PC-9 (cell line): ENCODE measurements around the gene RHOD. TPM values are rescaled to one million over a fixed set of nuclear protein-coding genes. Genes with fewer than 3 reads are reported as not detected.

ENCODE experiments used
- BruUV-seq: library from RNA; stranded (reverse); fragments of 400-500 nt; replicated peaks from 2 replicates; lab custom pipeline; 2021; lab: Mats Ljungman, UMichigan
- CTCF ChIA-PET: fragments of 300-600 bp; sonication (Branson Sonifier 250); formaldehyde crosslinking; loops from one replicate; lab custom pipeline; 2022; ENCODE audit warnings: antibody characterized with exemption; lab: Charles Lee
- POLR2A ChIA-PET: fragments of 300-600 bp; sonication (Branson Sonifier 250); formaldehyde crosslinking; loops from one replicate; lab custom pipeline; 2022; ENCODE audit warnings: antibody characterized with exemption; ENCODE audit not compliant: unreplicated experiment; lab: Charles Lee
- DNase-seq, 2 experiments: peaks; one replicate each; pipeline versions ENCODE4 v3.0.0 to v3.0.0-alpha.2; 2015 to 2022; ENCODE audit warnings: mixed read lengths in 1 of 2
- H2AFZ ChIP-seq: fragments of 200-600 bp; sonication (generic); 2 replicates; pipeline ENCODE4 v1.8.1; 2017; ENCODE audit warnings: antibody characterized with exemption
- H3F3A ChIP-seq: fragments of 200-600 bp; sonication (generic); 2 replicates; pipeline ENCODE4 v1.8.1; 2017; ENCODE audit warnings: antibody characterized with exemption, mild to moderate bottlenecking, low read depth; ENCODE audit not compliant: insufficient read depth
- H3K27ac ChIP-seq: fragments of 200-600 bp; sonication (generic); 2 replicates; pipeline ENCODE4 v1.6.1; 2016; ENCODE audit warnings: mixed run types
- H3K27me3 ChIP-seq: fragments of 200-600 bp; sonication (generic); 2 replicates; pipeline ENCODE4 v1.6.1; 2016; ENCODE audit warnings: low read depth, mixed run types; ENCODE audit not compliant: insufficient read depth
- H3K36me3 ChIP-seq: fragments of 200-600 bp; sonication (generic); 2 replicates; pipeline ENCODE4 v1.6.1; 2016; ENCODE audit warnings: low read depth, mixed run types
- H3K4me1 ChIP-seq: fragments of 200-600 bp; sonication (generic); replicated peaks from 2 replicates; pipeline ENCODE4 v1.6.1; 2016; ENCODE audit warnings: mixed run types; ENCODE audit not compliant: insufficient read depth
- H3K4me2 ChIP-seq: fragments of 200-600 bp; sonication (generic); 2 replicates; pipeline ENCODE4 v1.6.1; 2017; ENCODE audit warnings: mixed run types
- H3K4me3 ChIP-seq: fragments of 200-600 bp; sonication (generic); 2 replicates; pipeline ENCODE4 v1.6.1; 2016; ENCODE audit warnings: mixed run types
- H3K79me2 ChIP-seq: fragments of 200-600 bp; sonication (generic); 2 replicates; pipeline ENCODE4 v1.6.1; 2017; ENCODE audit warnings: low read depth, mixed run types
- H3K9me2 ChIP-seq: fragments of 200-600 bp; sonication (generic); 2 replicates; pipeline ENCODE4 v1.8.1; 2017; ENCODE audit warnings: mild to moderate bottlenecking; ENCODE audit not compliant: insufficient read depth
- H3K9me3 ChIP-seq: fragments of 200-600 bp; sonication (generic); 2 replicates; pipeline ENCODE4 v1.8.1; 2016; ENCODE audit warnings: low read depth; ENCODE audit not compliant: insufficient read depth
- H4K20me1 ChIP-seq: fragments of 200-600 bp; sonication (generic); 2 replicates; pipeline ENCODE4 v1.8.1; 2017; ENCODE audit not compliant: insufficient read depth
- EZH2 ChIP-seq: fragments of 200-600 bp; sonication (generic); IDR thresholded peaks from 2 replicates; pipeline ENCODE4 v1.8.0; 2017; ENCODE audit warnings: antibody characterized with exemption, low read depth
- intact Hi-C: fragments of 100-400 bp; cut with micrococcal nuclease; formaldehyde crosslinking; loops from one replicate; pipeline ENCODE4 v1.10.0; 2022; ENCODE audit not compliant: unreplicated experiment
- total RNA-seq: library from RNA; stranded (reverse); gene quantifications from 2 replicates; pipeline ENCODE4 v1.2.3, GENCODE V29; 2021
- TF ChIP-seq, protein P1 (sequence below): fragments of 200-600 bp; sonication (generic); conservative IDR thresholded peaks from 2 replicates; pipeline ENCODE4 v1.6.1; 2017; ENCODE audit warnings: mixed run types, antibody characterized with exemption, mild to moderate bottlenecking, moderate library complexity

RHOD gene
- total RNA-seq, 1 experiment from 2014 or later: 127 TPM

DNA sequence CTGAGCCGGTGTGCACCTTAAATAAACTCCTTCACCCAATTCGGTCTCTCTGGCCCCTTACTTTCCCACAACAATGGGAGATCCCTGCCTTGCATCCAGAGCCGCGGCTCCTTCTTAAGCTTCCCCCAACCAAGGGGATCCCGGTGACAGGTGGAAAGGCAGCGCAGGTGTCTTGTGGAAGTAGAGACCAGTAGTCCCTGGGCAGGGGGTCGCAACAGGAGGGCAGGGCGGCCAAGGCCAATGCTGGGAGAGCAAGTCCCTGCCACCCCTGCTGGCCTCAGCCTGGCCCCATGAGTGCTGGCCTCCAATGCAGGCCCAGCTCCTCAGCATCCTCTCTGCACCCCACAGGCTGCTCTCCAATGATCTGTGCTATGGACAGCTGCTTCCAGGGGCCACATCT is 41.6 kb upstream of the RHOD start:
- Histone ChIP-seq H3K36me3 (no peaks in the 10 kb centered on the region), H3K4me1 (no peaks in the 10 kb centered on the region), H3K27ac (no peak overlapping the region), H3K27me3 (no peaks in the 10 kb centered on the region), H2AFZ (no peak overlapping the region), H3K4me3 (no peak overlapping the region), H3K9me2 (no peaks in the 10 kb centered on the region), H3K4me2 (no peak overlapping the region), H4K20me1 (no peaks in the 10 kb centered on the region), H3K9me3 (no peaks in the 10 kb centered on the region), H3F3A (no peaks in the 10 kb centered on the region), H3K79me2 (no peaks in the 10 kb centered on the region)
- TF ChIP-seq, protein P1, sequence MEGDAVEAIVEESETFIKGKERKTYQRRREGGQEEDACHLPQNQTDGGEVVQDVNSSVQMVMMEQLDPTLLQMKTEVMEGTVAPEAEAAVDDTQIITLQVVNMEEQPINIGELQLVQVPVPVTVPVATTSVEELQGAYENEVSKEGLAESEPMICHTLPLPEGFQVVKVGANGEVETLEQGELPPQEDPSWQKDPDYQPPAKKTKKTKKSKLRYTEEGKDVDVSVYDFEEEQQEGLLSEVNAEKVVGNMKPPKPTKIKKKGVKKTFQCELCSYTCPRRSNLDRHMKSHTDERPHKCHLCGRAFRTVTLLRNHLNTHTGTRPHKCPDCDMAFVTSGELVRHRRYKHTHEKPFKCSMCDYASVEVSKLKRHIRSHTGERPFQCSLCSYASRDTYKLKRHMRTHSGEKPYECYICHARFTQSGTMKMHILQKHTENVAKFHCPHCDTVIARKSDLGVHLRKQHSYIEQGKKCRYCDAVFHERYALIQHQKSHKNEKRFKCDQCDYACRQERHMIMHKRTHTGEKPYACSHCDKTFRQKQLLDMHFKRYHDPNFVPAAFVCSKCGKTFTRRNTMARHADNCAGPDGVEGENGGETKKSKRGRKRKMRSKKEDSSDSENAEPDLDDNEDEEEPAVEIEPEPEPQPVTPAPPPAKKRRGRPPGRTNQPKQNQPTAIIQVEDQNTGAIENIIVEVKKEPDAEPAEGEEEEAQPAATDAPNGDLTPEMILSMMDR: no peak
- no peak for TF ChIP-seq EZH2
- CTCF ChIA-PET: interaction anchor here (0.6 kb wide), 1 partner anchor 51 kb away, joined by 3 read pairs; no protein-coding TSS in a partner anchor
- DNase-seq: no peak
- POLR2A ChIA-PET: no interaction called here
- intact Hi-C loops: no loop called here
- BruUV-seq: no TSS peak

DNA sequence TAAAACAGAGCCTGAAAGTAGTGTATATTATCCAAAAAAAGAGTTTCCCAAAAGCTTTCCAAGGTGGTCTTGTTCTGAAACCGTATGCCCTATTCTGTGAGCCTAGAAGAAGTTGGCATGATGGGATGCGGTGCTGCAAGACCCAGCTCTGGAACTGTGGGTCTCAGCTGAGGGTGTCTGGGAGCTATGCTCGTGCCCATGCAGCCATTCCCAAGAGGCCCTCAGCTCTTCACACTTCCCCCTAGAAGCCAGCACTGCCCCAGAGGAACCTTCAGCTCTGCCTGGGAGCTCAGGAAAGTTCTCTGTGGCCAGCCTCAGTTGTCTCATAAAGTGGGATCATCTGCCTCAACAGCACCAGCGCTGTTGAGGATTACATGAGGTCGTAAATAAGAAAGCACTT is 40.1 kb upstream of the RHOD start:
- Histone ChIP-seq H2AFZ (no peak overlapping the region), H3F3A (peaks cover 11% of the 10 kb centered on the region; the same call in 1 of the 2 replicates), H3K79me2 (no peaks in the 10 kb centered on the region), H3K36me3 (no peaks in the 10 kb centered on the region), H3K27ac (no peak overlapping the region), H3K4me2 (no peak overlapping the region), H3K9me2 (no peaks in the 10 kb centered on the region), H3K4me1 (0 out of 2 replicates have a peak, but pooled peaks cover under 1% of the 10 kb centered on the region), H4K20me1 (no peaks in the 10 kb centered on the region), H3K9me3 (no peaks in the 10 kb centered on the region), H3K4me3 (no peak overlapping the region), H3K27me3 (no peaks in the 10 kb centered on the region)
- intact Hi-C loops: no loop called here
- DNase-seq: no peak
- no TSS peak for BruUV-seq
- CTCF ChIA-PET: interaction anchor here (0.6 kb wide), 1 partner anchor 25 kb away, joined by 8 read pairs; no protein-coding TSS in a partner anchor
- TF ChIP-seq EZH2: no peak
- TF ChIP-seq, protein P1: no peak
- POLR2A ChIA-PET: interaction anchor here (0.6 kb wide), 1 partner anchor 28 kb away, joined by 3 read pairs; no protein-coding TSS in a partner anchor

DNA sequence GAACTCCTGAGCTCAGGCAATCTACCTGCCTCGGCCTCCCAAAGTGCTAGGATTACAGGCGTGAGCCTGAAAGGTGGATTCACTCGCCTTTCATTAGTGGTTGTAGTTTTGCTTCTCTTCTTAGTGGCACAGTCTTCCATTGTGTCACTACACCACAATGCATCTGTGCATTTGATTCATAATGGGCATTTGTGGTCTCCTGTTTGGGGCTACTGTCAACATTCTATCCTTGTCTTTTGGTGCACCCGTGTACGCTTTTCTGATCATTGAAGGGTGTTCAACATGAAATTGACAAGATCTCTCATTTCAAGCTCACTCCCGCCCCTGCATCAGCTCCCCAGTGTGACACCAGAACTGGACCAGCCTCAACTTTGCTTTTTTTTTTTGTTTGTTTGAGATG is 35.7 kb upstream of the RHOD start:
- TF ChIP-seq EZH2: no peak
- TF ChIP-seq, protein P1: no peak
- no peak overlapping the region for H3K4me2 ChIP-seq
- H3K27me3 ChIP-seq: no peaks in the 10 kb centered on the region
- peaks cover 5% of the 10 kb centered on the region; the same call in 1 of the 2 replicates for H3K79me2 ChIP-seq
- intact Hi-C loops: loop anchor here (2.0 kb wide), 1 partner anchor 138 kb away; no protein-coding TSS in a partner anchor
- H3K27ac ChIP-seq: no peak overlapping the region
- H4K20me1 ChIP-seq: no peaks in the 10 kb centered on the region
- peaks cover 22% of the 10 kb centered on the region for H3F3A ChIP-seq
- H3K9me2 ChIP-seq: no peaks in the 10 kb centered on the region
- DNase-seq: no peak
- POLR2A ChIA-PET: no interaction called here
- CTCF ChIA-PET: interaction anchor here (0.7 kb wide), 1 partner anchor 621 kb away, joined by 3 read pairs; no protein-coding TSS in a partner anchor
- no peaks in the 10 kb centered on the region for H3K9me3 ChIP-seq
- no TSS peak for BruUV-seq
- no peaks in the 10 kb centered on the region for H3K36me3 ChIP-seq
- H2AFZ ChIP-seq: no peak overlapping the region
- no peak overlapping the region for H3K4me3 ChIP-seq
- H3K4me1 ChIP-seq: peaks cover 35% of the 10 kb centered on the region
